NCI-H345 treated with DMSO at 0.1 percent for 48 hours (cell line): Measurements from ENCODE around the gene CAMK2B.
A peak's percentile ranks its signal among the peaks of the same experiment; 100 is the strongest.

Experiments
- DNase-seq: peaks from one replicate; lab custom pipeline; 2025; ENCODE audit not compliant: unreplicated experiment; lab: John Stamatoyannopoulos, UW

CAMK2B gene

GRCh38 chr7:44232901-44233715 lies 92.3 kb downstream of the CAMK2B start:
- DNase-seq, result no peak

- DNase-seq, result no peak
Observed at GRCh38 chr7:44232396-44232795, 93.0 kb downstream of the CAMK2B start.

GRCh38 chr7:44231088-44231487 lies 94.3 kb downstream of the CAMK2B start:
- no peak for DNase-seq

DNA sequence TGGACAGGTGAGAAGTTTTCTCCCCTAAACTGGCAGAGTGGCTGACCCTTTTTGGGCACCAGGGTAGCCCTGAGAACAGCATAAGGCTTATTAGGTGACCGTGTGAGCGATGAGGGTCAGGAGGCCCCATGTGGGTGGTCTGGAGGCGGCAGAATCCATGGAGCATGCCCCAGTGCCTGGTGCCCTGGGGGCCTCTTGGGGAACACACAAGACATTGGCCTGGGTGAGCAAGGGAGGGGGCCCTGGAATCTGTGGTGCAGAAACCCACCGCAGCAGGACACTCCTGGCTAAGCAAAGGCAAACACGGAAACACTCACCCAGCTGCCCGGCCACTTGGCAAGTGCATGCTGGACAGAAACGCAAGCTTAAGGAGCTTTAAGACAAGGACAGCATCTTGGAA lies 95.1 kb downstream of the CAMK2B start:
- no peak for DNase-seq

DNA sequence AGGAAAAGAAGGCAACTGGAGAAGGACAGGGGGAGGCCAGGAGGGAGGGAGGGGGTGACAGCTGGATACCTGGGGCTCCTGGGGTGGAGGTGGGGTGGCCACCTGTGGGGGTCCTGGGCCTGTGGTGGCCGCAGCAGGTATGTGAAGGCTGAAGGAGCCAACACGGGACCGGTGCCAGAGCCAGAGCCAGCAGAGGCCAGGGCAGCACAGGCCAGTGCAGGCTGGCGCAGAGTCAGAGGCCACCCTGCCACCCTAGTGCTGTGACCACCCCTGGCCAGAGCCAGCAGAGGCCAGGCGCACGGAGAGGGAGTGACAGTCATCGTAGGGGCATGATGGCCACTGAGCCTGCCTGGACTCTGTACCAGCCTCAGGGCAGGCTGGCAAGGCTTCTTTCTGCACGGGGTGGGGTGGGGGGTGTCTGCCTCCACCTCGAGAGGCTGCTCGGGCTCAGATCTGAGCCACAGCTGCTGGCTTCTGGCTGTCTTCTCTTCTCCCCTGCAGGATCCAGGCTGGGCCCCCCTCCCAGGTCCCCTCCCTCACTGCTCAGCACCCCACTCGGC lies 95.8 kb downstream of the CAMK2B start:
- DNase-seq, result no peak

DNA sequence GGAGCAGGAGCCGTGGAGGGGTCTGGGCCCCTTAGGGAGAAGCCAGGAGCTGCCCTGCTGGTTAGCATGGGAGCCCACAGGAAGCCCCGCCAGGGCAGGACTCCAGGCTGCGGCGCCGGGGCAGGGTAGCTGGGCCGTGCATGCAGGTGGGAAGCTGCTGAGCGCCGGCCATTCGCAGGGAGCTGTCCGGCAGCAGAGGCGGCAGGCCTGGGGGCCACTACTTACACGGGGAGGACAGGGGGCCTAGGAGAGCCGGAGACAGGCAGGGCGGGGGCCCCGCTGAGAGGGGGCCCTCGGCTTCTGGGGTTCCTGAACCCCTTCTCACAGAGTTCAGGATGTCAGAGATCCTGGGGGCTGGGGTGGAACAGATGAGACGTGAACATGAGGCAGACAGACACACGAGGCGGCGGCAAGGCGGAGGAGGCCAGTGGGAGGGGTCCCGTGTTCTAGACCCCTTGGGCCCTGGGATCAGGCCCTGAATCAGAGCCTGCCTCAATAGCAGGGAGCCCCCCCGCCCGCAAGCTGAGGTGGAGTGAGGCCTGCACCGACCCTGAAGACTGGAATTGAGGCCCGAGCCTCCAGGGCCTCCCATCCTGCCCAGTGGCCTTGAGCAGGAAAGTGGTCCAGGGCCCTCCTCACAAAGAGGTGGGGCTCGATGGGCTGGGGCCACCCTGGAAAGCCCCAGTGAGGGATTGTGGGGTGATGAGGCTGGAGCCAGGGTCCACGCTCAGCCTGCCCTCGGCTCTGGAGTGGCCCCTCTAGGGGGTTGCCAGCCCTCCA lies 96.6 kb downstream of the CAMK2B start:
- DNase-seq, result no peak

- DNase-seq, result no peak
Observed at GRCh38 chr7:44227911-44228310, 97.5 kb downstream of the CAMK2B start.

DNA sequence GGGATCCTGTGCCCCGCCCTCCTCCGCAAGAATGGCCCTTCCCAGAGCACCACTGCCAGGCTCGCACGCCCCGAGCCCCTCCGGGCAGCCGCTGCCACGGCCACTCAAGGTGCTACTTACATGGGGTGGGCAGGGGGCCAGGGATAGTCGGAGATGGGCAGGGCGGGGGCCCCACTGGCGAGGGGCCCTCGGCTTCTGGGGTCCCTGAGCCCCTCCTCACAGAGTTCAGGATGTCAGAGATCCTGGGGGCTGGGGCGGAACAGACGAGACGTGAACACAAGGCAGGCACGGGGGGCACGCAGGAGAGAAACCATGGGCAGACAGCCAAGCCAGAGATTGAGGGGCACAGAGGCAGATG lies 99.0 kb downstream of the CAMK2B start:
- DNase-seq, result no peak

DNA sequence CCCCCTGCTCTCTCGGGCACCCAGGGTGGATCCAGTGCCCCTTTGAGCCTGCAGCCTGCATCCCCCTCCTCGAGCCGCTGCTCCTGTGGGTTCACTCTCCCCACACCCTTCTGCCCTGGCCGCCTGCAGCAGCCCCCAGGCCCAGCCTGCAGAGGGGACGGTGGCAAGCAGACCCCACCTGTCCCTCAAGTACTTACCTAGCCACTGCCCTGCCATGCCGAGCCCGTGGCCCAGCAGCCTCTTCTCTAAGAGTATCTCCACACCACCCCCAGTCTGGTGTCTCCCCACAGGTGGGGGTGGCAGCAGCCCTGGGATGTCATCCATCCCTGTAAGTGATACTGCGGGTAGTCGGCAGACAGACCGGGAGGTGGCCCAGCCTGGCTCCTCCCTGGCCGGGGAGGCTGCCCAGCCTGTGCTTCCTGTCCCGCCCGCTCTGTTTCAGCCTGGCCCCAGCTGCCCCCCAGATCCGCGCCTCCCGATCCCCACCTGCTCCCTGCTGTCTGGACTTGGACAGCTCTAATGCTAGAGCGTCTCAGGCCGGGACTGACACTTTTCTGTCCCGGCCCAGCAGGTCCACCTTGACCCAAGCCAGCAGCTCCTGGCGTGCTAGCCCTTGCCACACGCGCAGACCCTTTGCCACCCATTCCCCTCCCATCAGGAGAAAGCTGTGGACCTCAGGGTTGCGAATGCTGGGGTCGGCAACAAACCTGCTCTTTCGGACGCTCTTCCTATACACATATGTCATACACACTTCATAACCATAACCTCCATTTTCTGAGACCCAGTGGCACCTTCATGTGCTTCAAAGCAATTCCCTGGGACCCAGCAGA lies 99.6 kb downstream of the CAMK2B start:
- no peak for DNase-seq

DNA sequence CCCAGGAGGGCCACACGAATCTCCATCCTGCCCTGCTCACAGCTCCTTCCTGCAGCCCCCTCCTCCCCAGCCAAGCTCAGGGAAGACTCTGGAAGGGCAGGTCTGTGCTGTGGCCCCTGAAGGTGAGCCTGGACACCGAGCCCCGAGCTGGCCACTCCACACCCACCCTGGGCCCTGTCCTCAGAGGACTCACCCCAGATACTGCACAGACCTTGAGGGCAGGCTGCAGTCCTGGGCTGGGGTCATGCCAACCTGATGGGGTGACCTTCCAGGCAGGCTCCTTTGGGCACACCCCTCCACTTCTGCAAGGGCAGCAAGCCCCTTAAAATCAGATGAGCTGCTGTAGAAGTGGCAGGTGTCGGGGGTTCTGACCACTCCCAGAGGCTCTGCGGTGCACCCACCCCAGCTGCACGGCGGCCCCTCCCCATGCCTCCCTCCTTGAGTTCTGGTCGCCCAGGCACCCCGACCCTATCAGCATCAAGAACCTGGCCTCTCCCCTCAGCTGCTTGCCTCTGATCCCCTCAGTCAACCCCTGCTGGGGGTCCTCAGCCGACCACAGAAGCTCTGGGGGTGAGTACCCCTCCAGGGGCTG lies 100.3 kb downstream of the CAMK2B start:
- DNase-seq, result no peak

DNA sequence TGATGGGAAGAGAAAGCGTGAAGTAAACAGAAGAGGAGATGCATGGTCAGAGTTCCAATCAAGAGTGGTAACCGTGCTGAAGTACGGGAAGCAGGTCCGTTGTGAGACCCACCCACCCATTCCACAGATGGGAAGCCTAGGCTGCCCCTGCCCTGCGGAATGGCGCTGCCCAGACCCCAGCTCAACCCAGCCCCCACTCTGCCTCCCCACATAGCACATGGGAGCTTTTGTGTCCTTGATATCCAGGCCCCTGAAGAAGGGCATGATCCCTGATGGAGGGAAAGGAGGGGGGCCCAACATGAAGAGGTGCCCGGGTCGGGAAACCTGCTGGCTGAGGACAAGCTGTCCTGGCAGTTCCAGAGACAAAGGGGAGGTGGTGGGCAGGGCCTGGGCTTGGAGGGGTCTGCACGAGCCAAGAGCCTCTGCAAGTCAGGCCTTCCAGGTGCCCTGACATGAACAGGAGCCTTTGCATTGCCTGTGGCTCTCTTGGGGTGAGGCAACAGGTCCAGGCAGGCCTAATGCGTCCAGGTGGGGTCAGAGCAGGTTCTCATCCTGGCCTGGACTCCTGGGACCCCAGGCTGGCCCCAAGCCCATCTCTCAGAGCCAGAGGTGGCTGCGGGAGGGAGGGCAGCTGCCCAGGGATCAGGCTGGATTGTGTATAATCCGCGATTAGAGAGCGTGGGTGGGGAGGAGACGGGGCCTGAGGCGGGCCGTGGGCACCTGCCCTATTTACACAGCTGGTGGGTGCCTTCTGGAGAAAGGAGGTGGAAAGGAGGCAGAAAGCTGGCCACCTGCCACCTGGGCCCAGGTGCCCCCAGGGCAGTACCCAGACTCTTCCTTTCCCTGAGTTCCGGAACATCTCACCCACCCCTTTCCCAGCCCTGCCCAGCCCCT lies 101.1 kb downstream of the CAMK2B start:
- peak; percentile 48 for DNase-seq

GRCh38 chr7:44223362-44224079 lies 101.9 kb downstream of the CAMK2B start:
- DNase-seq, result peak; percentile 79

- DNase-seq, result peak; percentile 43
Observed at GRCh38 chr7:44222776-44223261, 102.6 kb downstream of the CAMK2B start.

DNA sequence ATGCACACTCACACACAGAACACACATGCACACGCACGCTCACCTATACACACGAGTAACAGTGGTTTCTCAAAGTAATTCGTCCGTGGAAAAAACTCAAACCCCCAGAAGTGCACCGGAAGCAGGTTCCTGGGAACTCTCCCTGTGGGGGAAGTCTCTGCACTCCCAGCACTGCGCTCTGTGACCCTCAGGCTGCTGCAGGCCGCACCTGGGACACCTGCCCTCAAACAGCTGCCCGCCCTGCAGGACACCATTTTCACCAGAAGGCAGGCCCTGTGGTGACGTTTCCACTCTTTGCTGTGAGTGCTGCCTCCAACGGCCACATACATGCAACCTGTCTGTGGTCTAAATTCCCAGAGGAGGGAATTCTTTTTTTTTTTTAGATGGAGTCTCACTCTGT lies 103.3 kb downstream of the CAMK2B start:
- DNase-seq, result no peak

- DNase-seq, result no peak
Observed at GRCh38 chr7:44221231-44221791, 104.1 kb downstream of the CAMK2B start.

GRCh38 chr7:44220358-44221112 lies 104.9 kb downstream of the CAMK2B start:
- no peak for DNase-seq

GRCh38 chr7:44220046-44220357 lies 105.4 kb downstream of the CAMK2B start:
- no peak for DNase-seq

GRCh38 chr7:44219371-44220045 lies 105.9 kb downstream of the CAMK2B start:
- no peak for DNase-seq
